AG04450 (cell line): ENCODE data around the gene CYRIA. TPM values are rescaled to one million over a fixed set of nuclear protein-coding genes. Genes with fewer than 3 reads are reported as not detected.
A peak's percentile ranks its signal among the peaks of the same experiment; 100 is the strongest.

Experiments
- CTCF ChIA-PET: fragments of 300-600, 350-600 bp; formaldehyde crosslinking; extraction: SDS; loops from one replicate; lab custom pipeline; 2022; ENCODE audit warnings: antibody characterized with exemption, inconsistent platforms; lab: Charles Lee
- POLR2A ChIA-PET: fragments of 350-600 bp; formaldehyde crosslinking; extraction: SDS; loops from one replicate; lab custom pipeline; 2021; ENCODE audit warnings: antibody characterized with exemption, inconsistent platforms; lab: Yijun Ruan, JAX
- DNase-seq: peaks from one replicate; pipeline ENCODE4 v3.0.0-alpha.2; 2011; ENCODE audit warnings: low read depth, low spot score
- H3K27ac ChIP-seq: one replicate; pipeline ENCODE4 v1.5.1; 2012; ENCODE audit warnings: low read depth, low read length, control low read depth
- H3K27me3 ChIP-seq: one replicate; pipeline ENCODE4 v1.6.0; 2012; ENCODE audit warnings: low read length; ENCODE audit not compliant: control insufficient read depth, insufficient read depth
- H3K4me3 ChIP-seq: 2 replicates; pipeline ENCODE4 v1.5.1; 2011; ENCODE audit warnings: mild to moderate bottlenecking, low read depth, low read length, control low read depth
- H3K9me3 ChIP-seq: 2 replicates; pipeline ENCODE4 v1.5.1; 2012; ENCODE audit warnings: low read length; ENCODE audit not compliant: control insufficient read depth, insufficient read depth
- CTCF ChIP-seq: IDR thresholded peaks from 2 replicates; pipeline ENCODE4 v1.5.1; 2011; ENCODE audit warnings: low read depth, low read length, control low read depth, inconsistent platforms
- polyA plus RNA-seq: library from polyadenylated mRNA; depleted of rRNA; stranded (reverse); fragments of >200 nt; gene quantifications from 2 replicates; pipeline ENCODE4 v1.2.3, GENCODE V29; 2011

CYRIA gene
- polyA plus RNA-seq, 1 experiment, result 3.7 TPM

DNA sequence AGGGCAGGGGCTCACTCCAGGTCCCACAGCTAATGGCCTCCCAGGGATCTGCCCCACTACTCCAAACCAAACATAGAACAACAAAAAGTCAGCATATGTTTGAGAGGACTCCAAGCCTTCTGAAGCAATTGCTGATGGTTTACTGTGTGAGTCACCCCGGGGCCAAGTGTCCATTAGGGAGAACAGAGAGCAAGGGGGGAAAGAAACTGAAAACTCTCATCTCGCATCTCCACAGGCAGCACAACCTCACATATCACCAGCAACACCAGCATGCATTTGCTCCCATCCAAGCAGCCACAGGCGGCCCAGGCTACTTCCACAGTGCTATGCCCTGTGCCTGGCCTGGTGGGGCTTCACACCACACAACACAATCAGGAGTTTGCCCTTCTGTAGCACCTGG is 39.1 kb downstream of the CYRIA start:
- Histone ChIP-seq H3K27ac (peak overlapping the region; percentile 47), H3K27me3 (no peaks in the 10 kb centered on the region), H3K9me3 (no peaks in the 10 kb centered on the region), H3K4me3 (no peak overlapping the region)
- CTCF ChIA-PET, result no interaction called here
- no peak for TF ChIP-seq CTCF
- POLR2A ChIA-PET, result no interaction called here
- no peak for DNase-seq

DNA sequence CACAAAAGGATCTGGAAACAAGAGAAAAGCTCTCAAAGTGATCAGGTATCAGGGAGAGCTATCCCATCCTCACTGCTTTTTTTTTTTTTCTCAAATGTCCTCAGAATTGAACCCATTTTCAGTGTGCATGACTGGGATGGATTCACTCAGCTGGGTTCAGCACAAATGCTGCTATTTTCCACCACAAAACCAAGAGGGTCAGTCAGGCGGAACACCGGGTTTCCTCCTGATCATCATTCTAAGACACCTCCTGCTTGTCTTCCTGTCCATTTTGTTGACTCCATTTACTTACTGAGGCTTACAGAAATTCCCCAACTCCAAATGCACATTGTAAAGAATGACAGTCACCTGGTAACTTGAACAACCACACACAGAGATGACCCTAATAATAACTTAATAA is 39.9 kb downstream of the CYRIA start:
- H3K9me3 ChIP-seq, result no peaks in the 10 kb centered on the region
- H3K27me3 ChIP-seq, result no peaks in the 10 kb centered on the region
- DNase-seq, result no peak
- no peak for TF ChIP-seq CTCF
- no peak overlapping the region for H3K27ac ChIP-seq
- CTCF ChIA-PET, result interaction anchor here (2.0 kb wide), 1 partner anchor 17 kb away, joined by 9 read pairs; no protein-coding TSS in a partner anchor
- POLR2A ChIA-PET, result no interaction called here
- no peak overlapping the region for H3K4me3 ChIP-seq

- no peak overlapping the region for H3K27ac ChIP-seq
- no peak for DNase-seq
- POLR2A ChIA-PET, result interaction anchor here (0.7 kb wide), 1 partner anchor 92 kb away, joined by 5 read pairs; no protein-coding TSS in a partner anchor
These were observed 40.4 kb downstream of the CYRIA start for GRCh38 chr2:16625201-16625729.

DNA sequence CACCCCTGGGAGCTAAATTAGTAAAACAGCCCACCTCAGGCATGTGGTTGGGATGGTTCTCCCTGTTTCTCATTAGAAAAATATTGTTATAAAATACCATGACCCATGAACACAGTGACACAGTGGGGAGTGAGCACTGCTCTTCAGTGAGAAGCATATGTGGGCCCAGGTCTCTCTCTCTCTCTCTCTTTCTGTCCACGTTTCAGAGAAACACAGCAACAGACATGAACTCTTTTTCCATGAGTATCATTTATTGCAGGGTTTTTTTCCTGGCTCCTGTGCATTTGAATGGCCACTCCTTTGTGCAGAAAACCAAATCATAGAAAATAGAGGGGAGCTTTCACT is 41.2 kb downstream of the CYRIA start:
- Histone ChIP-seq H3K27ac (no peak overlapping the region), H3K9me3 (no peaks in the 10 kb centered on the region), H3K4me3 (no peak overlapping the region), H3K27me3 (no peaks in the 10 kb centered on the region)
- TF ChIP-seq CTCF, result no peak
- DNase-seq, result no peak
- ChIA-PET POLR2A (interaction anchor here (0.7 kb wide), 1 partner anchor 93 kb away, joined by 5 read pairs; no protein-coding TSS in a partner anchor), CTCF (interaction anchor here (2.0 kb wide), 1 partner anchor 16 kb away, joined by 9 read pairs; no protein-coding TSS in a partner anchor)

More at GRCh38 chr2:16625201-16625729, 40.4 kb downstream of the CYRIA start:
- Histone ChIP-seq H3K9me3 (no peaks in the 10 kb centered on the region), H3K4me3 (no peak overlapping the region), H3K27me3 (no peaks in the 10 kb centered on the region)
- CTCF ChIA-PET, result interaction anchor here (2.0 kb wide), 1 partner anchor 17 kb away, joined by 9 read pairs; no protein-coding TSS in a partner anchor
- TF ChIP-seq CTCF, result no peak
